ENCODE results near the gene DDX18. TPM values are rescaled to one million over a fixed set of nuclear protein-coding genes. Genes with fewer than 3 reads are reported as not detected.

Gene DDX18
- 76.2 to 107 TPM (median 83.3 TPM) in 3 replicates for total RNA-seq (2021)
- percentile 95 among the genes with signal in this experiment for Bru-seq, nascent RNA
- long read RNA-seq, experiment 1, transcript DDX18-201 (14 exons, 3,796 nt) = major isoform, 657 of 773 reads
- long read RNA-seq, experiment 1, partial matches to known transcripts = 54 of 773 reads
- long read RNA-seq, experiment 1, other reads (novel, unspliced or antisense) = 62 of 773 reads
- long read RNA-seq, experiment 2, transcript DDX18-201 (14 exons, 3,796 nt) = major isoform, 58 of 135 reads
- long read RNA-seq, experiment 2, partial matches to known transcripts = 42 of 135 reads
- long read RNA-seq, experiment 2, other reads (novel, unspliced or antisense) = 35 of 135 reads
- long read RNA-seq, experiment 3, transcript DDX18-201 (14 exons, 3,796 nt) = major isoform, 143 of 193 reads
- long read RNA-seq, experiment 3, partial matches to known transcripts = 42 of 193 reads
- long read RNA-seq, experiment 3, other reads (novel, unspliced or antisense) = 8 of 193 reads

DNA sequence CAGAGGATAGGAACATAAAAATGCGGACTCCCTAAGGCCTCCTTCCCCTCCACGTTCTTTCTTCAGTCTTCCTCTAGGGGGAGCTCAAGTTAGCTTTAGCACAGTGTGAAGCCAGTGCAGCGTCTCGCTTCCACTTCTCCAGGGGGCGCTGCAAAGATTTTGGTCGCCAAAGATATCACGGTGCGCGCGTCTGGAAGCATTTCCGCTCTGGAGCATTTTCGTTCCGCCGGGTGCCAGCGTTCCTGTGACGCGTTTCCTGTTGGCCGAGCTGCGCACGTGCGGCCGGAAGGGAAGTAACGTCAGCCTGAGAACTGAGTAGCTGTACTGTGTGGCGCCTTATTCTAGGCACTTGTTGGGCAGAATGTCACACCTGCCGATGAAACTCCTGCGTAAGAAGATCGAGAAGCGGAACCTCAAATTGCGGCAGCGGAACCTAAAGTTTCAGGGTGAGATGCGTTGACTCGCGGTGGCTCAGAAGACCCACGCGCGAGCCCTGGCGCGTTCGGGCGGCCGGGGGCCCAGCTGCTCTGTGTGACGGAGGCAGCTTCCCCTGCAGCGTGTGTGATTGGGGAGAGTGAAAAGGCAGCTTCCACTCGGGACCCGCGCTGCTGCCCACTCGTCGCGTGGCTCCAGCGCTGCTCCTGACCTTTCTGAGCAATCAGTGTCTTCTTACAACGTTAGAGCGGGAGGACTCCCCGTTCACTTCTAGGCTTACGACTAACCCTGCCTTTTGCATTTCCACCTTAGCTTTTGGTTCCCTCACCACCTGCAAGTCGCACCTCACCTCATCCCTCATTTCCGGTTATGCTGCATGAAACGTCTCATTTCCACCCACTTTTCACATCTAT is at the start of gene DDX18:
TSS of gene DDX18 (plus strand) at position 275 of the 848 bp plus-strand sequence. CDS start at position 362, 87 bp downstream.
- no peaks in the 10 kb centered on the region for H3K27me3 Mint-ChIP-seq (ENCODE audit: low read depth)
- peak within 1 kb of the TSS; percentile 94 for H3K4me3 Mint-ChIP-seq
- DNase-seq (ENCODE audit: low spot score) (peak; percentile 95), ATAC-seq (peak; percentile 95)
- POLR2A ChIA-PET = no interaction called here
- CTCF ChIA-PET = interaction anchor here (0.5 to 2.8 kb wide), 31 partner anchors 11 to 460 kb away, joined by 3 to 21 read pairs (median 4); partner anchors contain the start of genes CCDC93 and INSIG2
- H3K36me3 Mint-ChIP-seq = peaks cover 34% of the 10 kb centered on the region
- peaks cover 8% of the 10 kb centered on the region; the same call in 1 of the 2 replicates for H3K9me3 Mint-ChIP-seq
- H3K27ac Mint-ChIP-seq = peak within 1 kb of the TSS; percentile 98
- peaks cover 28% of the 10 kb centered on the region for H3K4me1 Mint-ChIP-seq
- TF ChIP-seq JUN (CRISPR knock-in tag; IDR thresholded peaks at IDR 0.05) = no peak
- TF ChIP-seq ATF3 (CRISPR knock-in tag; conservative IDR thresholded peaks at IDR 0.05) = no peak
- TF ChIP-seq NFE2L1 (CRISPR knock-in tag; IDR thresholded peaks at IDR 0.05) = peak; percentile 44; the same call in 1 of the 2 replicates
- no peak for TF ChIP-seq OVOL2 (CRISPR knock-in tag; IDR thresholded peaks at IDR 0.05; ENCODE audit: borderline replicate concordance)
- TF ChIP-seq ZNF263 (CRISPR knock-in tag; IDR thresholded peaks at IDR 0.05; ENCODE audit: low read depth) = 0 out of 2 replicates have a peak, but pooled peaks have one; percentile 21
- peak; percentile 79 for TF ChIP-seq USF1 (CRISPR knock-in tag; IDR thresholded peaks at IDR 0.05)
- TF ChIP-seq, protein P1, sequence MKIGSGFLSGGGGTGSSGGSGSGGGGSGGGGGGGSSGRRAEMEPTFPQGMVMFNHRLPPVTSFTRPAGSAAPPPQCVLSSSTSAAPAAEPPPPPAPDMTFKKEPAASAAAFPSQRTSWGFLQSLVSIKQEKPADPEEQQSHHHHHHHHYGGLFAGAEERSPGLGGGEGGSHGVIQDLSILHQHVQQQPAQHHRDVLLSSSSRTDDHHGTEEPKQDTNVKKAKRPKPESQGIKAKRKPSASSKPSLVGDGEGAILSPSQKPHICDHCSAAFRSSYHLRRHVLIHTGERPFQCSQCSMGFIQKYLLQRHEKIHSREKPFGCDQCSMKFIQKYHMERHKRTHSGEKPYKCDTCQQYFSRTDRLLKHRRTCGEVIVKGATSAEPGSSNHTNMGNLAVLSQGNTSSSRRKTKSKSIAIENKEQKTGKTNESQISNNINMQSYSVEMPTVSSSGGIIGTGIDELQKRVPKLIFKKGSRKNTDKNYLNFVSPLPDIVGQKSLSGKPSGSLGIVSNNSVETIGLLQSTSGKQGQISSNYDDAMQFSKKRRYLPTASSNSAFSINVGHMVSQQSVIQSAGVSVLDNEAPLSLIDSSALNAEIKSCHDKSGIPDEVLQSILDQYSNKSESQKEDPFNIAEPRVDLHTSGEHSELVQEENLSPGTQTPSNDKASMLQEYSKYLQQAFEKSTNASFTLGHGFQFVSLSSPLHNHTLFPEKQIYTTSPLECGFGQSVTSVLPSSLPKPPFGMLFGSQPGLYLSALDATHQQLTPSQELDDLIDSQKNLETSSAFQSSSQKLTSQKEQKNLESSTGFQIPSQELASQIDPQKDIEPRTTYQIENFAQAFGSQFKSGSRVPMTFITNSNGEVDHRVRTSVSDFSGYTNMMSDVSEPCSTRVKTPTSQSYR (CRISPR knock-in tag; IDR thresholded peaks at IDR 0.05) = no peak
- no peak for TF ChIP-seq STAT6 (CRISPR knock-in tag; conservative IDR thresholded peaks at IDR 0.05; ENCODE audit: low read depth)
- TF ChIP-seq, protein P2, sequence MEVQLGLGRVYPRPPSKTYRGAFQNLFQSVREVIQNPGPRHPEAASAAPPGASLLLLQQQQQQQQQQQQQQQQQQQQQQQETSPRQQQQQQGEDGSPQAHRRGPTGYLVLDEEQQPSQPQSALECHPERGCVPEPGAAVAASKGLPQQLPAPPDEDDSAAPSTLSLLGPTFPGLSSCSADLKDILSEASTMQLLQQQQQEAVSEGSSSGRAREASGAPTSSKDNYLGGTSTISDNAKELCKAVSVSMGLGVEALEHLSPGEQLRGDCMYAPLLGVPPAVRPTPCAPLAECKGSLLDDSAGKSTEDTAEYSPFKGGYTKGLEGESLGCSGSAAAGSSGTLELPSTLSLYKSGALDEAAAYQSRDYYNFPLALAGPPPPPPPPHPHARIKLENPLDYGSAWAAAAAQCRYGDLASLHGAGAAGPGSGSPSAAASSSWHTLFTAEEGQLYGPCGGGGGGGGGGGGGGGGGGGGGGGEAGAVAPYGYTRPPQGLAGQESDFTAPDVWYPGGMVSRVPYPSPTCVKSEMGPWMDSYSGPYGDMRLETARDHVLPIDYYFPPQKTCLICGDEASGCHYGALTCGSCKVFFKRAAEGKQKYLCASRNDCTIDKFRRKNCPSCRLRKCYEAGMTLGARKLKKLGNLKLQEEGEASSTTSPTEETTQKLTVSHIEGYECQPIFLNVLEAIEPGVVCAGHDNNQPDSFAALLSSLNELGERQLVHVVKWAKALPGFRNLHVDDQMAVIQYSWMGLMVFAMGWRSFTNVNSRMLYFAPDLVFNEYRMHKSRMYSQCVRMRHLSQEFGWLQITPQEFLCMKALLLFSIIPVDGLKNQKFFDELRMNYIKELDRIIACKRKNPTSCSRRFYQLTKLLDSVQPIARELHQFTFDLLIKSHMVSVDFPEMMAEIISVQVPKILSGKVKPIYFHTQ (CRISPR knock-in tag; IDR thresholded peaks at IDR 0.05) = no peak
- TF ChIP-seq ARID4B (CRISPR knock-in tag; IDR thresholded peaks at IDR 0.05; ENCODE audit: borderline replicate concordance) = peak; percentile 72; the same call in 1 of the 2 replicates
- peak; percentile 97 for TF ChIP-seq ZBTB21 (CRISPR knock-in tag; IDR thresholded peaks at IDR 0.05; ENCODE audit: borderline replicate concordance)
- 0 out of 2 replicates have a peak, but pooled peaks have one; percentile 38 for TF ChIP-seq CREB1 (CRISPR knock-in tag; IDR thresholded peaks at IDR 0.05)
- TF ChIP-seq, protein P3, sequence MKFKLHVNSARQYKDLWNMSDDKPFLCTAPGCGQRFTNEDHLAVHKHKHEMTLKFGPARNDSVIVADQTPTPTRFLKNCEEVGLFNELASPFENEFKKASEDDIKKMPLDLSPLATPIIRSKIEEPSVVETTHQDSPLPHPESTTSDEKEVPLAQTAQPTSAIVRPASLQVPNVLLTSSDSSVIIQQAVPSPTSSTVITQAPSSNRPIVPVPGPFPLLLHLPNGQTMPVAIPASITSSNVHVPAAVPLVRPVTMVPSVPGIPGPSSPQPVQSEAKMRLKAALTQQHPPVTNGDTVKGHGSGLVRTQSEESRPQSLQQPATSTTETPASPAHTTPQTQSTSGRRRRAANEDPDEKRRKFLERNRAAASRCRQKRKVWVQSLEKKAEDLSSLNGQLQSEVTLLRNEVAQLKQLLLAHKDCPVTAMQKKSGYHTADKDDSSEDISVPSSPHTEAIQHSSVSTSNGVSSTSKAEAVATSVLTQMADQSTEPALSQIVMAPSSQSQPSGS (CRISPR knock-in tag; IDR thresholded peaks at IDR 0.05; ENCODE audit: borderline replicate concordance, low read depth) = no peak
- no peak for TF ChIP-seq FOXJ3 (CRISPR knock-in tag; IDR thresholded peaks at IDR 0.05; ENCODE audit: borderline replicate concordance)
- no peak for TF ChIP-seq ZNF671 (CRISPR knock-in tag; IDR thresholded peaks at IDR 0.05)
- TF ChIP-seq SMAD3 (CRISPR knock-in tag; IDR thresholded peaks at IDR 0.05; ENCODE audit: borderline replicate concordance) = peak; percentile 85; the same call in 1 of the 2 replicates
- TF ChIP-seq, protein P4, sequence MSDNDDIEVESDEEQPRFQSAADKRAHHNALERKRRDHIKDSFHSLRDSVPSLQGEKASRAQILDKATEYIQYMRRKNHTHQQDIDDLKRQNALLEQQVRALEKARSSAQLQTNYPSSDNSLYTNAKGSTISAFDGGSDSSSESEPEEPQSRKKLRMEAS (CRISPR knock-in tag; IDR thresholded peaks at IDR 0.05) = peak; percentile 98

All from WTC11 (cell line).